ENCODE results near the gene CFAP77.

DNA sequence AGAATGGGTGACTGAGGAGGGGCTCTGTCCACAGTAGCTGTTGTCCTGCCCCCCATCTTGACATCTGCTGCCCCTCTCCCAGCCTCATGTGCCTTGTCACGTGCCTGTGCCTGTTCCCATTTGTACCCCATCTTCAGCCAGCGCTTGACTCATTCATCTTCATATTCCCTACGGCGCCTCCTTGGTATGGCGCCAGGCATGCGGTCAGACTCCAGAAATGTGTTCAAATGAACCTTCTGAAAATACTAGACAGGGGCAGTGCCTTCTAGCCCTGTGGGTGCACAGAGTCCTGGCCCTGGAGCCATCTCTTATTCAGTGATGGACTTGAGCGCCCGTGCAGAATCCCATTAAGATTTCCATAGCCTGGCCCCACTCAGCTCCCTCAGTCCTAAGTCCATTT is 46.2 kb downstream of the CFAP77 start:
- TF ChIP-seq CTCF (IDR thresholded peaks at IDR 0.05): no peak
- TF ChIP-seq POLR2AphosphoS5 (IDR thresholded peaks at IDR 0.05): no peak
- TF ChIP-seq POLR2A (IDR thresholded peaks at IDR 0.05): no peak

All from sigmoid colon (tissue), 4 donors.